GM12864 (cell line): Measurements from ENCODE around the gene TRIML1.

Experiments
- DNase-seq: peaks from one replicate; pipeline ENCODE4 v3.0.0-alpha.2; 2011; ENCODE audit warnings: low read depth
- H3K4me3 ChIP-seq: 2 replicates; pipeline ENCODE4 v1.5.1; 2011; ENCODE audit warnings: mild to moderate bottlenecking, low read depth, low read length, control low read depth
- TF ChIP-seq, protein P1 (sequence below): IDR thresholded peaks from 2 replicates; pipeline ENCODE4 v1.5.1; 2011; ENCODE audit warnings: low read depth, mild to moderate bottlenecking, moderate library complexity, low read length, control low read depth, inconsistent platforms; ENCODE audit errors: missing control alignments

Gene TRIML1

DNA sequence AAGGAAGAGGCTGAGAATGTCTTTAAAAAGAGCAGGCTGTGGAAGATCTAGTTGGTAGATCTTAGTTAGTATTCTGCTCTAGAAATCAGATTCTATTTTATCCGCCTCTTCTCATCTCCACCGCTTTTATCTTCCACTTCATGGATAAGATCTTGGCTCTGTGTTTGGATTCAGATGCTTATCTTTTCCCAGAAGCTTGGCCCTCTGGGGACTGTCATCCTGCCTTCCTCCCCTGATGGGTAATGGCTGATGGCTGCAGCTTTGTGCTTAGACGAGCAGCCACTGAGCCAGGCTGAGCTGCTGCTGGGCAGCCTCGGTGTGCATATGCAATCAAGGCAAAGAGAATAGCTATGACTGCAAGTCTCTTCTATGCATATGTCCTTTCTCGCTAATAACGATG is 23.5 kb downstream of the TRIML1 start:
- no peak for DNase-seq
- TF ChIP-seq, protein P1, sequence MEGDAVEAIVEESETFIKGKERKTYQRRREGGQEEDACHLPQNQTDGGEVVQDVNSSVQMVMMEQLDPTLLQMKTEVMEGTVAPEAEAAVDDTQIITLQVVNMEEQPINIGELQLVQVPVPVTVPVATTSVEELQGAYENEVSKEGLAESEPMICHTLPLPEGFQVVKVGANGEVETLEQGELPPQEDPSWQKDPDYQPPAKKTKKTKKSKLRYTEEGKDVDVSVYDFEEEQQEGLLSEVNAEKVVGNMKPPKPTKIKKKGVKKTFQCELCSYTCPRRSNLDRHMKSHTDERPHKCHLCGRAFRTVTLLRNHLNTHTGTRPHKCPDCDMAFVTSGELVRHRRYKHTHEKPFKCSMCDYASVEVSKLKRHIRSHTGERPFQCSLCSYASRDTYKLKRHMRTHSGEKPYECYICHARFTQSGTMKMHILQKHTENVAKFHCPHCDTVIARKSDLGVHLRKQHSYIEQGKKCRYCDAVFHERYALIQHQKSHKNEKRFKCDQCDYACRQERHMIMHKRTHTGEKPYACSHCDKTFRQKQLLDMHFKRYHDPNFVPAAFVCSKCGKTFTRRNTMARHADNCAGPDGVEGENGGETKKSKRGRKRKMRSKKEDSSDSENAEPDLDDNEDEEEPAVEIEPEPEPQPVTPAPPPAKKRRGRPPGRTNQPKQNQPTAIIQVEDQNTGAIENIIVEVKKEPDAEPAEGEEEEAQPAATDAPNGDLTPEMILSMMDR: no peak

GRCh38 chr4:188168726-188169373 is 29.6 kb downstream of the TRIML1 start:
- TF ChIP-seq, protein P1: no peak
- no peak overlapping the region for H3K4me3 ChIP-seq
- no peak for DNase-seq

More for the DNA sequence above, 23.5 kb downstream of the TRIML1 start:
- H3K4me3 ChIP-seq: no peak overlapping the region

DNA sequence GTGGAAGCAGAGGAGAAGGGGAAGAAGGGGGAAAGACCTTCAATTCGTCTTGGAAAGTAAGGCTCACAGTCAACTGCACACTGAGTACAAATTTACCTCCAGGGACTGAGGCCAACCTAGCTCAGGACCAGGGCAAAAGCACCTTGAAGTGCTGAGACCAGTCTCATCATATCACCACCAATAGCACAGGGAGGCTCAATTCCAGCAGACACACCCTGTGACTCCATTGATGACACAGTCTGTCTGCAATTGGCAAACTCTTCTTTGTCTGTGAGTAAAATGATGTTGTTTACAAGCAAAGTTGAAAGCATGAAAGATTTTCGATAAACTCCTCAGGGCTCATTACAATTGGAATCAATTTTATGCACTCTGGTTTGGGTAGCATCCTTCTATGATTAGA is 32.3 kb downstream of the TRIML1 start:
- TF ChIP-seq, protein P1: no peak
- no peak for DNase-seq
- H3K4me3 ChIP-seq: no peak overlapping the region

DNA sequence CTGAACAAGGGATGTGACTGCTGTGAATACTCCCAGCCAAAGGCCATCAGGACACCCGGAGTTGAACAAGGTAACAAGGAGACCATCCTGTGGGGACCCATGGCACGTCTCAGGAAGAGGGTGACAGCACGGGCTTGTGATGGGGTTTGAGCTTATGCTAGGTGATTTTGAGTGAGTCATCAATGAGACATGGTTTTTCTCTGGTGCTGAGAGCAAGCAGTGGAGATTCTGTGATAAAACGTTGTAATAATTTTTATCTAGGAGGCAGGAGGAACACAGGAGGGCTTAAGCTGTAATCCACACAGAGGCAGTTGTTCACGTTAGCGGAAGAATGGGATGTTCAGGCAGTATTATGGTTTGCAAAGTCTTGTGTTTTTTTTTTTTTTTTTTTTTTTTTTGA is 36.0 kb downstream of the TRIML1 start:
- TF ChIP-seq, protein P1: no peak
- DNase-seq: no peak
- H3K4me3 ChIP-seq: no peak overlapping the region

- DNase-seq: no peak
- TF ChIP-seq, protein P1: no peak
- H3K4me3 ChIP-seq: no peak overlapping the region
Measured at GRCh38 chr4:188177997-188178675, 38.9 kb downstream of the TRIML1 start.

GRCh38 chr4:188178806-188179205 is 39.6 kb downstream of the TRIML1 start:
- TF ChIP-seq, protein P1: no peak
- DNase-seq: no peak
- H3K4me3 ChIP-seq: no peak overlapping the region

GRCh38 chr4:188187106-188187505 is 47.9 kb downstream of the TRIML1 start:
- DNase-seq: no peak
- TF ChIP-seq, protein P1: no peak

More at GRCh38 chr4:188187106-188187505, 47.9 kb downstream of the TRIML1 start:
- no peak overlapping the region for H3K4me3 ChIP-seq
